Fibroblast of villous mesenchyme (primary cell): Measurements from ENCODE around the gene C18orf63. TPM values are rescaled to one million over a fixed set of nuclear protein-coding genes. Genes with fewer than 3 reads are reported as not detected.
"Not testable (repeated sequence)": the region's sequence is repeated elsewhere in the genome, so short reads cannot be mapped to it uniquely, and the experiment has no call there.

Source experiments
- DNase-seq: peaks from one replicate; pipeline ENCODE4 v3.0.0-alpha.2; 2010; ENCODE audit warnings: low read depth
- H3K4me3 ChIP-seq: 2 replicates; pipeline ENCODE4 v1.5.1; 2011; ENCODE audit warnings: low read depth, mild to moderate bottlenecking, low read length
- CTCF ChIP-seq: IDR thresholded peaks from 2 replicates; pipeline ENCODE4 v1.5.1; 2012; ENCODE audit warnings: low read depth, mild to moderate bottlenecking, low read length; ENCODE audit not compliant: insufficient read depth
- total RNA-seq: library from RNA; depleted of rRNA; stranded (reverse); fragments of >200 nt; gene quantifications from 2 replicates; pipeline ENCODE4 v1.2.3, GENCODE V29; 2012

Gene C18orf63
- total RNA-seq, 1 donor = not detected

GRCh38 chr18:74316257-74317170 is 875 bp downstream of the C18orf63 start:
- no peak for TF ChIP-seq CTCF
- DNase-seq = peak; percentile 84
- H3K4me3 ChIP-seq = no peak overlapping the region

- peak; percentile 55 for DNase-seq
- TF ChIP-seq CTCF = no peak
- no peak overlapping the region for H3K4me3 ChIP-seq
These were observed 10.6 kb downstream of the C18orf63 start for GRCh38 chr18:74326231-74326630.

GRCh38 chr18:74326791-74327190 is 11.2 kb downstream of the C18orf63 start:
- peak; percentile 29 for DNase-seq
- not testable (repeated sequence) for H3K4me3 ChIP-seq

- no peak overlapping the region for H3K4me3 ChIP-seq
- TF ChIP-seq CTCF = no peak
- DNase-seq = peak; percentile 37
These were observed 12.6 kb downstream of the C18orf63 start for GRCh38 chr18:74328206-74328605.

GRCh38 chr18:74329688-74330205 is 14.1 kb downstream of the C18orf63 start:
- no peak for DNase-seq
- no peak overlapping the region for H3K4me3 ChIP-seq
- TF ChIP-seq CTCF = no peak

- peak; percentile 81 for TF ChIP-seq CTCF
- DNase-seq = peak; percentile 71
- no peak overlapping the region for H3K4me3 ChIP-seq
These were observed 15.8 kb downstream of the C18orf63 start for GRCh38 chr18:74331404-74331803.

- no peak for DNase-seq
These were observed 17.5 kb downstream of the C18orf63 start for GRCh38 chr18:74333091-74333490.

More at GRCh38 chr18:74333091-74333490, 17.5 kb downstream of the C18orf63 start:
- H3K4me3 ChIP-seq = no peak overlapping the region
- no peak for TF ChIP-seq CTCF
